Psoas muscle (tissue), 8 donors: ENCODE results near the gene ZNF143. TPM values are rescaled to one million over a fixed set of nuclear protein-coding genes. Genes with fewer than 3 reads are reported as not detected.

Experiments used
- ATAC-seq, 4 donors: fragments of 200-7000 bp; cut with Tn5 transposase; one replicate each; pipeline ENCODE4 v1.9.1; 2020; ENCODE audit warnings: moderate library complexity in 3 of 4, mild to moderate bottlenecking in 2 of 4
- DNase-seq, 2 donors: peaks; one replicate each; pipeline ENCODE4 v3.0.0-alpha.2; 2020
- H3K27ac ChIP-seq: fragments of 200-600 bp; one replicate; pipeline ENCODE4 v1.8.0; 2022
- H3K27me3 ChIP-seq, 3 donors: fragments of 200-600 bp in 1 of 3; one replicate each; pipeline versions ENCODE4 v1.6.1 to v1.8.0; 2013 to 2022; ENCODE audit warnings: low read length in 2 of 3, mild to moderate bottlenecking in 2 of 3, moderate library complexity in 1 of 3; ENCODE audit not compliant: insufficient read depth in 3 of 3
- H3K36me3 ChIP-seq, 2 donors: fragments of 200-600 bp in 1 of 2; one replicate each; pipeline versions ENCODE4 v1.6.1 to v1.8.0; 2013 to 2022; ENCODE audit warnings: low read depth in 1 of 2, mild to moderate bottlenecking in 1 of 2, moderate library complexity in 1 of 2; ENCODE audit not compliant: insufficient read depth in 1 of 2
- H3K4me1 ChIP-seq: fragments of 200-600 bp; one replicate; pipeline ENCODE4 v1.8.0; 2022
- H3K4me3 ChIP-seq: fragments of 200-600 bp; one replicate; pipeline ENCODE4 v1.8.0; 2022; ENCODE audit warnings: mild to moderate bottlenecking
- H3K9me3 ChIP-seq: fragments of 200-600 bp; one replicate; pipeline ENCODE4 v1.8.0; 2022
- whole genome bisulfite sequencing, 3 donors: extraction: QIAGEN DNeasy Blood & Tissue Kit; methylation state at CpG; one replicate each; pipeline versions ENCODE4 v1.1.6 to v1.1.7; 2013; 5-methylcytosine and 5-hydroxymethylcytosine counted together
- intact Hi-C, 2 donors: fragments of 100-400 bp; cut with DNase I; formaldehyde crosslinking; loops; one replicate each; pipeline versions ENCODE4 v1.11.0 to v1.14.2; 2022
- polyA plus RNA-seq, 3 donors: library from polyadenylated mRNA; stranded (reverse); fragments of 200-250 nt; gene quantifications; one replicate each; pipeline ENCODE4 v1.2.3, GENCODE V29; 2013
- total RNA-seq, 4 donors: library from RNA; stranded (reverse); fragmentation: NEBNext Ultra II Directional in 2 of 4; extraction: Animal tissue kit (Norgen Biotek cat#: 25700) in 2 of 4; gene quantifications; one replicate each; pipeline versions ENCODE4 v1.2.1 to v1.2.4, GENCODE V29; 2021 to 2023
- TF ChIP-seq, protein P1 (sequence below): fragments of 200-600 bp; IDR thresholded peaks from one replicate; pipeline ENCODE4 v1.8.0; 2022; ENCODE audit warnings: antibody characterized with exemption
- donor health status: healthy with polysubstance abuse.
- donor health status: DM: no; HTN: no; CAD: no; lungs with moderate emphysema.
- donor health status: Bipolar disorder and iron deficiency.
- donor health status: healthy.
- donor health status: DM: yes; HTN: yes; CAD: no.
- donor health status: DM: no; HTN: no; CAD: no.
- donor health status: DM: no; HTN: no; CAD: no.
- donor health status: DM: yes; HTN: yes; CAD: no.

The ZNF143 gene
- total and polyA plus RNA-seq, 7 donors = 21.1 to 27.9 (median 24.4) TPM

- peaks cover 0 to under 1% of the 10 kb centered on the region in 2 donors for H3K36me3 ChIP-seq
- peaks cover 0 to 4% (median 0%) of the 10 kb centered on the region in 3 donors for H3K27me3 ChIP-seq
- no peak overlapping the region for H3K27ac ChIP-seq
- H3K4me3 ChIP-seq = no peak overlapping the region
- ATAC-seq (no peak), DNase-seq (no peak)
- intact Hi-C loops = loop anchor here in 1 of 2 donors (5.0 kb wide), 1 partner anchor 41 kb away; no protein-coding TSS in a partner anchor
- H3K4me1 ChIP-seq = peaks cover 11% of the 10 kb centered on the region
- 65 to 75% (median 69%) methylated on average over 8 of the region's 8 CpGs for WGBS, 3 donors
- TF ChIP-seq, protein P1, sequence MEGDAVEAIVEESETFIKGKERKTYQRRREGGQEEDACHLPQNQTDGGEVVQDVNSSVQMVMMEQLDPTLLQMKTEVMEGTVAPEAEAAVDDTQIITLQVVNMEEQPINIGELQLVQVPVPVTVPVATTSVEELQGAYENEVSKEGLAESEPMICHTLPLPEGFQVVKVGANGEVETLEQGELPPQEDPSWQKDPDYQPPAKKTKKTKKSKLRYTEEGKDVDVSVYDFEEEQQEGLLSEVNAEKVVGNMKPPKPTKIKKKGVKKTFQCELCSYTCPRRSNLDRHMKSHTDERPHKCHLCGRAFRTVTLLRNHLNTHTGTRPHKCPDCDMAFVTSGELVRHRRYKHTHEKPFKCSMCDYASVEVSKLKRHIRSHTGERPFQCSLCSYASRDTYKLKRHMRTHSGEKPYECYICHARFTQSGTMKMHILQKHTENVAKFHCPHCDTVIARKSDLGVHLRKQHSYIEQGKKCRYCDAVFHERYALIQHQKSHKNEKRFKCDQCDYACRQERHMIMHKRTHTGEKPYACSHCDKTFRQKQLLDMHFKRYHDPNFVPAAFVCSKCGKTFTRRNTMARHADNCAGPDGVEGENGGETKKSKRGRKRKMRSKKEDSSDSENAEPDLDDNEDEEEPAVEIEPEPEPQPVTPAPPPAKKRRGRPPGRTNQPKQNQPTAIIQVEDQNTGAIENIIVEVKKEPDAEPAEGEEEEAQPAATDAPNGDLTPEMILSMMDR = no peak
- no peaks in the 10 kb centered on the region for H3K9me3 ChIP-seq
Observed at GRCh38 chr11:9571071-9571762, 110.4 kb downstream of the ZNF143 start.

DNA sequence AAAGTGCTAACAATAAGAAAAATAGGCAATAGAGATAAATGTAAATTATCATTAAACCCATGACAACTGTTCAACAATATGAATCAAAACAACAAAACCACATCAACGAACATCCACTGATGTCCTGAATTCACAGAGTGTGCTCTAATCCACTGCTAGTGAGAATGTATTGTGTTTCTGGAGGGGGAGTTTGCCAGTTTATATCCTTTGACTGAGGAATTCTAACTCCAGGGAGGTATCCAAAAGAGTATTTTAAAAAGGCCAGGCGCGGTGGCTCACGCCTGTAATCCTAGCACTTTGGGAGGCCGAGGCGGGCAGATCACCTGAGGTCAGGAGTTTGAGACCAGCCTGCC is 110.9 kb downstream of the ZNF143 start:
- 33 to 62% (median 42%) methylated on average over 6 of the region's 6 CpGs for WGBS, 3 donors
- no peak for DNase-seq
- intact Hi-C loops = loop anchor here in 1 of 2 donors (5.0 kb wide), 1 partner anchor 41 kb away; no protein-coding TSS in a partner anchor
- no peak for ATAC-seq
- Histone ChIP-seq H3K4me3 (no peak overlapping the region), H3K27me3 (peaks cover 0 to 4% (median 0%) of the 10 kb centered on the region in 3 donors), H3K9me3 (no peaks in the 10 kb centered on the region), H3K27ac (peak overlapping the region; percentile 94), H3K36me3 (peaks cover 0 to 6% of the 10 kb centered on the region in 2 donors), H3K4me1 (peaks cover 8% of the 10 kb centered on the region)
- TF ChIP-seq, protein P1 = no peak

GRCh38 chr11:9573052-9573774 is 112.4 kb downstream of the ZNF143 start, which contains the start of gene WEE1:
TSS of gene WEE1 (plus strand) at chr11:9573670. CDS start at chr11:9573934, 264 bp downstream.
- peaks cover 6% of the 10 kb centered on the region for H3K4me1 ChIP-seq
- DNase-seq (peak; percentile 98), ATAC-seq (peak; percentile 92 to 94 (median 93))
- H3K4me3 ChIP-seq = peak within 1 kb of the TSS; percentile 78
- H3K27me3 ChIP-seq = peaks cover 0 to 4% (median 0%) of the 10 kb centered on the region in 3 donors
- peak within 1 kb of the TSS; percentile 94 for H3K27ac ChIP-seq
- TF ChIP-seq, protein P1 = no peak
- no peaks in the 10 kb centered on the region for H3K9me3 ChIP-seq
- H3K36me3 ChIP-seq = peaks cover 2 to 19% of the 10 kb centered on the region in 2 donors
- intact Hi-C loops = loop anchor here in 1 of 2 donors (5.0 kb wide), 1 partner anchor 39 kb away; no protein-coding TSS in a partner anchor
- 0% methylated on average over 57 to 73 of the region's 73 CpGs for WGBS, 3 donors

- H3K27ac ChIP-seq = peak overlapping the region; percentile 94
- H3K4me1 ChIP-seq = peaks cover 2% of the 10 kb centered on the region
- intact Hi-C loops = loop anchor here (2.0 to 5.0 kb wide), 2 partner anchors 38 to 39 kb away; no protein-coding TSS in a partner anchor
- peak overlapping the region; percentile 78 for H3K4me3 ChIP-seq
- ATAC-seq = no peak
- peak; percentile 30 to 56 for DNase-seq
- no peaks in the 10 kb centered on the region for H3K9me3 ChIP-seq
- peaks cover 0 to 4% (median 0%) of the 10 kb centered on the region in 3 donors for H3K27me3 ChIP-seq
- WGBS, 3 donors = 0 to 1% (median 0%) methylated on average over 64 to 122 of the region's 122 CpGs
- TF ChIP-seq, protein P1 = no peak
- peaks cover 2 to 27% of the 10 kb centered on the region in 2 donors for H3K36me3 ChIP-seq
Observed at GRCh38 chr11:9573775-9574621, 113.2 kb downstream of the ZNF143 start.
